ENCODE data around the gene SEPTIN10.

DNA sequence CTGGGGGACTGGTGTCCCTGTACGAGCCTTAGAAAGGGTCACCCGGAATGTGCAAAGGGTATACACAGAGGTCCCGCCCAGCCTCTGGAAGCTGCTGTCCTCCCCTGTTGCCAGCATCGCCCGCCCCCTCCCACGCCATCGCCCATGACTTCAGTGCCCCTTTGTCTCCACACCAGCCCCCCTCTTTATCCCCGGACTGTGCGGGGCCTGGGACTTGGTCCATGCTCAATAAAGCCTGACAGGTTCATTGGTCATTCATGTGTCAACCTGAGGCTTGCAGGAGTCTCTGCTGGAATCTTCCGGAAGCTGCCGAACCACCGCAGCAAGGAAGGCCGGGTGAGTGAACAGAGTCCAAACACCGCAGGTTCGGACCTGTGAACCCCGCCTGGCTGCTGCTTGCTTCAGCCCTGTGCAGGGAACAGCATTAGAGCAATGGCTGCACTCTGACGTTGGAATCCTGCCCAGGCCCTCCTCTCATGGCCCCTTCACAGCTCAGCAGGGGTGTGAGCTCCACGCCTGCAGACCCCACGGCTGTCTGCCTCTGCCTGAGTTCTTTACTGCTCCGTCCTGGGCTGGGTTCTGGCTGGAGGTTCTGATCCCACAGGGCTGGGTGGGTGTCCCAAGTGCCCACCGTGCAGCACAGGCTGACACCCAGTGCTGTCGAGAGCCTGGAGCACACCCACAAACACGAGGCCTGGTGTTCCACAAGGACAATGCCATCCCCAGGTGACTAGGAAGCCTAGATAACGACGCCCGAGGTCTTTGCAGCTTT is 96.5 kb downstream of the SEPTIN10 start:
- TF ChIP-seq CTCF (IDR thresholded peaks at IDR 0.05) (no peak), EP300 (IDR thresholded peaks at IDR 0.05; ENCODE audit: low read depth) (no peak), POLR2A (IDR thresholded peaks at IDR 0.05) (no peak)
